ENCODE measurements around the gene SPINK6. TPM values are rescaled to one million over a fixed set of nuclear protein-coding genes. Genes with fewer than 3 reads are reported as not detected.

The SPINK6 gene
- total RNA-seq, 4 donors from 2014 or later, result not detected

DNA sequence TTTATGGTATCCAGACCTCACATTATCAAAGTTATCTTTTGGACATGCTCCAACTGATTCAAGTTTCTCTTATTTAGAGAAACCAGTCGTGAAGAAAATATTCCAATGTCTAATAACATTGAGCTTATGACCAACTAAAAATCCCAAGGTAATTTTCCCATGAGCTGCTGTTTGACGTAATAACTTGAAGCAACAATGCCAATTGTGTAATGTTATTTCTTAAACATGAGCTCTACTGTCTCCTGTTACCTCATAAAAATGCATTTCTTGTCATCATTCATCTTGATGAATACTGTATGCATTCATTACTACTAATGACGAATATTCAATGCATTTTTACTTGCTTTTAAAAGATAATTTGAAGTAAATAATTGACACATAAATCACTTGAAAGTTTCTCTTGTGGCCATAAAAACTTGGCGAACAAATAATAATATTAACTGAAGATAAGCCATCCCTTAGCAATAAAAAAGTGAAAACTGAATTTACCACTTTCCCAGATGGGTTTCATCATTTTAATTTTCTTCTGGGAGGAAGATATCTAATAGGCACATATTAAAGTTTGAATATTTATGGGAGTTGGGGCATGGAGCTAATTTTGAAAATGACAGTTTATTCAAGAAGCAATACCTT is 35.1 kb downstream of the SPINK6 start:
- no peak for DNase-seq
- H3K4me3 ChIP-seq (replicated peaks in 1 of 3), result no peak overlapping the region
- H3K27me3 ChIP-seq, result no peaks in the 10 kb centered on the region
- no peaks in the 10 kb centered on the region for H3K9me3 ChIP-seq
- intact Hi-C loops (cut with DNase I), result no loop called here
- H3K36me3 ChIP-seq, result no peaks in the 10 kb centered on the region
- no peak overlapping the region for H3K27ac ChIP-seq
- no peaks in the 10 kb centered on the region for H3K4me1 ChIP-seq
- no peak for TF ChIP-seq POLR2A (IDR thresholded peaks at IDR 0.05)
- TF ChIP-seq, protein P1, sequence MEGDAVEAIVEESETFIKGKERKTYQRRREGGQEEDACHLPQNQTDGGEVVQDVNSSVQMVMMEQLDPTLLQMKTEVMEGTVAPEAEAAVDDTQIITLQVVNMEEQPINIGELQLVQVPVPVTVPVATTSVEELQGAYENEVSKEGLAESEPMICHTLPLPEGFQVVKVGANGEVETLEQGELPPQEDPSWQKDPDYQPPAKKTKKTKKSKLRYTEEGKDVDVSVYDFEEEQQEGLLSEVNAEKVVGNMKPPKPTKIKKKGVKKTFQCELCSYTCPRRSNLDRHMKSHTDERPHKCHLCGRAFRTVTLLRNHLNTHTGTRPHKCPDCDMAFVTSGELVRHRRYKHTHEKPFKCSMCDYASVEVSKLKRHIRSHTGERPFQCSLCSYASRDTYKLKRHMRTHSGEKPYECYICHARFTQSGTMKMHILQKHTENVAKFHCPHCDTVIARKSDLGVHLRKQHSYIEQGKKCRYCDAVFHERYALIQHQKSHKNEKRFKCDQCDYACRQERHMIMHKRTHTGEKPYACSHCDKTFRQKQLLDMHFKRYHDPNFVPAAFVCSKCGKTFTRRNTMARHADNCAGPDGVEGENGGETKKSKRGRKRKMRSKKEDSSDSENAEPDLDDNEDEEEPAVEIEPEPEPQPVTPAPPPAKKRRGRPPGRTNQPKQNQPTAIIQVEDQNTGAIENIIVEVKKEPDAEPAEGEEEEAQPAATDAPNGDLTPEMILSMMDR (IDR thresholded peaks at IDR 0.05), result no peak
- WGBS, 2 donors, result 58 to 66% methylated on average over 4 of the region's 4 CpGs

DNA sequence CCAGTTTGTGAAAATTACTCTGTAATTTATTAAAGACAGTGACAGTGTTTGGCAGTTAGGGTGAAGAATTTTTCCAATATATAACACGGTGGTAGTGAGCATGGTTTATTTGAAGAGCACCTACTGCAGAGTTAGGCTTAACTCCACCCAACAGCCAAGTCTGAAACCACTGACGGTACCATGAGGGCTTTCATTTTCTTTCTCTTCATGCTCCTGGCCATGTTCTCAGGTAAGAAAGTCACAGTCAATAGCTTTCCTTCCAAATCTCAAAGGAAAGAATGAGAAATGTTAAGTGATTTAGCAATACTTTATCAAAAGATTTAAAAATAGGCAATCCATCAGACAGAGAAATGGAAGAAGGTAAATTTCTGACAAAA is 35.6 kb downstream of the SPINK6 start, which contains the start of gene MARCOL:
Gene MARCOL, plus strand, starts transcription at position 108 of the 377 bp plus-strand sequence. Its CDS starts 73 bp downstream, at position 181.
- no peaks in the 10 kb centered on the region for H3K9me3 ChIP-seq
- intact Hi-C loops (cut with DNase I), result no loop called here
- H3K4me3 ChIP-seq (replicated peaks in 1 of 3), result no peak within 1 kb of the TSS
- H3K27ac ChIP-seq, result no peak within 1 kb of the TSS
- 73% methylated on average over 2 of the region's 2 CpGs for WGBS, 2 donors
- TF ChIP-seq, protein P1 (IDR thresholded peaks at IDR 0.05), result no peak
- no peak for TF ChIP-seq POLR2A (IDR thresholded peaks at IDR 0.05)
- no peaks in the 10 kb centered on the region for H3K36me3 ChIP-seq
- H3K4me1 ChIP-seq, result no peaks in the 10 kb centered on the region
- H3K27me3 ChIP-seq, result no peaks in the 10 kb centered on the region
- DNase-seq, result no peak

GRCh38 chr5:148248894-148249293 is 46.1 kb downstream of the SPINK6 start:
- 90 to 93% methylated on average over 2 of the region's 2 CpGs for WGBS, 2 donors
- no peak for DNase-seq
- Histone ChIP-seq H3K4me3 (replicated peaks in 1 of 3) (no peak overlapping the region), H3K4me1 (no peaks in the 10 kb centered on the region), H3K27ac (no peak overlapping the region), H3K27me3 (no peaks in the 10 kb centered on the region), H3K9me3 (no peaks in the 10 kb centered on the region), H3K36me3 (no peaks in the 10 kb centered on the region)
- intact Hi-C loops (cut with DNase I), result no loop called here
- TF ChIP-seq POLR2A (IDR thresholded peaks at IDR 0.05), result no peak
- TF ChIP-seq, protein P1 (IDR thresholded peaks at IDR 0.05), result no peak

DNA sequence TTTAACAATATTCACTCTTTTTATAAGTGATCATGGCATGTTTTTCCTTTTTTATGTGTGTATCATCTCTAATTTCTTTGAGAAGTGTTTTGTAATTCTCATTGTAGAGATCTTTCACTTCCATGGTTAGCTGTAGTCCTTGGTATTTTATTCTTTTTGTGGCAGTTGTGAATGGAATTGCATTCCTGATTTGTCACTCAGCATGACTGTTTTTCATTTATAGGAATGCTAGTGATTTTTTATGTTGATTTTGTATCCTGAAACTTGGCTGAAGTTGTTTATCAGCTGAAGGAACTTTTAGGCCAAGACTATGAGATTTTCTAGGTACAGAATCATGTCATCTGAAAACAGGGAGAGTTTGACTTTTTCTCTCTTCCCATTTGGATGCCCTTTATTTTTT is 52.6 kb downstream of the SPINK6 start:
- intact Hi-C loops (cut with DNase I), result no loop called here
- H3K4me1 ChIP-seq, result no peaks in the 10 kb centered on the region
- TF ChIP-seq, protein P1 (IDR thresholded peaks at IDR 0.05), result no peak
- TF ChIP-seq POLR2A (IDR thresholded peaks at IDR 0.05), result no peak
- H3K27me3 ChIP-seq, result no peaks in the 10 kb centered on the region
- H3K9me3 ChIP-seq, result no peaks in the 10 kb centered on the region
- no peak overlapping the region for H3K4me3 ChIP-seq (replicated peaks in 1 of 3)
- no peak overlapping the region for H3K27ac ChIP-seq
- no peak for DNase-seq
- no peaks in the 10 kb centered on the region for H3K36me3 ChIP-seq

DNA sequence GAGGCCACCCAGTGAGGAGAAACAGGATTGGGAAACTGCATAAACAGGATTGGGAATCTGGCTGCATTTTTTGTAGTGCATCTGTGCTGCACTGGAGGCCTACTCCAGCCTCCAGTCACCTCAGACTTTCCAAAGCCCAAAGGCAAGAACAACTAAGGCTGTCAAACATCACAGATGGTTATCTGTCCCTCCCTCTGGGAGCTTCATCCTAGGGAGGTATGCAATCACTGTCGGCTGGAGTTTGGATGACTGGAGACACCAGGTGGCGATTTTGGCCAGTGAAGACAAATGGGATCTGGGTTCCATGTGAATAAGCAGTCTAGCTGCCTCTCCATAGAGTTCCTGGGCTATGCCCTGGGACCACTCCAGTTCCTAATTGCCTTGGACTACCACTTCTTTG is 56.4 kb downstream of the SPINK6 start:
- Histone ChIP-seq H3K27ac (no peak overlapping the region), H3K36me3 (no peaks in the 10 kb centered on the region), H3K27me3 (no peaks in the 10 kb centered on the region), H3K9me3 (no peaks in the 10 kb centered on the region), H3K4me1 (no peaks in the 10 kb centered on the region), H3K4me3 (replicated peaks in 1 of 3) (no peak overlapping the region)
- WGBS, 2 donors, result 83 to 94% methylated on average over 2 of the region's 2 CpGs
- no peak for DNase-seq
- intact Hi-C loops (cut with DNase I), result no loop called here
- TF ChIP-seq, protein P1 (IDR thresholded peaks at IDR 0.05), result no peak
- no peak for TF ChIP-seq POLR2A (IDR thresholded peaks at IDR 0.05)
